Stimulated activated CD4-positive, alpha-beta T cell treated with anti-CD3 and anti-CD28 coated beads, TNF-alpha, amount 100 ng/mL, for 1 hour (primary cell): ENCODE measurements around the gene TAF6L.
"Not testable (repeated sequence)": the region's sequence is repeated elsewhere in the genome, so short reads cannot be mapped to it uniquely, and the experiment has no call there.

ENCODE experiments used
- DNase-seq, 3 donors: peaks; one replicate each; pipeline ENCODE4 v3.0.0-alpha.2; 2020; ENCODE audit warnings: low read depth in 3 of 3, low spot score in 1 of 3

TAF6L gene

DNA sequence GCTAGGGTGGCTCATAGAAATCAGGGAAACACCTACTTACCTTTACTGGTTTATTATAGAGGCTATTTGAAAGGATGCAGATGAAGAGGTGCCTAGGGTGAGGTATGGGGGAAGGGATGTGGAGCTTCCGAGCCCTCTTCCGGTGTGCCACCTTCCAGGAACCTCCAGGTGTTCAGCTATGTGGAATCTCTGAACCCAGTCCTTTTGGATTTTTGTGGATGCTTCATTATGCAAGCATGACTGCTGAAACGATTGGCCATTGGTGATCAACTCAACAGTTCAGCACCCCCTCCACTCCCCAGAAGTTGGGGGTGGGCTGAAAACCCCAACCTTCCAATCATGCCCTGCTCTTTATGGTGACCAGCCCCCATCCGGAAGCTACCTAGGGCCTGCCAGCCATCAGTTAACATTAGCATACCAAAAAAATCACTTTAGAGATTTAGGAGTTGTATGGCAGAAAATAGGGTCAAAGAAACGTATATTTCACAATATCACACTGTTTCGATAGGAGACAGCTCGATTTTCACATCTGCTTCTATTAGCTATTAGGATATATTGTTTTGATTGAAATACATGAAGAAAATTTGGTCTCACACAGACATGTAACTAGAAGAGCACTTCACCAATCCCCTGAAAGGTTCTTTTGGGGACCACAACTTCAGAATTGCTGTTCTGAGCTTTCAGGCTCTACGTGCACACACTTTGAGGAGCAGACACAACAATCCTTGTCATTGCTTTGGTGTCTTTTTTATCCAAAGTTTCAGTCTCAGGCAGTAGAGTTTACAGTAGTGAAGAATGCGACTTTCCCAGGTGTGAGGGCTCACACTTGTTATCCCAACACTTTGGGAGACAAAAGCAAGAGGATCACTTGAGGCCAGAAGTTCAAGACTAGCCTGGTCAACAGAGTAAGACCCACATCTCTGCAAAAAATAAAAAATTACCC is 13.1 kb upstream of the TAF6L start:
- DNase-seq = no peak

DNA sequence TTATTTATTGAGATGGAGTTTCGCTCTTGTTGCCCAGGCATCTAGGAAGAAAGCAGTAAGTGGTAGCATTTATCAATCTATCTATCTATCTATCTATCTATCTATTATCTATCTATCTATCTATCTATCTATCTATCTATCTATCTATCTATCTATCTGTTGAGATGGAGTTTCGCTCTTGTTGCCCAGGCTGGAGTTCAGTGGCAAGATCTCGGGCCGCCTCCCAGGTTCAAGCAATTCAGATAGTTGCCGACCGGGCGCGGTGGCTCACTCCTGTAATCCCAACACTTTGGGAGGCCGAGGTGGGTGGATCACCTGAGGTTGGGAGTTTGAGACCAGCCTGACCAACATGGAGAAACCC is 10.3 kb upstream of the TAF6L start:
- DNase-seq = not testable (repeated sequence)

DNA sequence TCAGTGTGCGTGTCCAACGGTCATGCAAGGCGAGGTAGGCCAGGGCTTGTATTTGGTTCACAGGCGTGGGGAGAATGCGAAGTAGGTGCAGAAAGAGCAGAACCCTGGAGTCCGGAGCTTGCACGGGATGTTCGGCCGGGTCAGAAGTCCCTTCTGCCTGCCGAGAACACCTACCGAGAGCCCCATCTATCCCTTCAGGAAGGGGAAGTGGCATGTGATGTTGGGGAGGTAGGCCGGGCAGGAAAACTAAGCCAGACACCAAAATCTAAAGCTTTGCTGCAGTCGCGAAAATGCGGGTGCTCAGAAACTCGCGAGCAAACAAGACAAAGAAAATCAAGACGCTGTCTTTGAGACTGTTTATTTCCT is 435 bp upstream of the TAF6L start:
- DNase-seq = no peak

DNA sequence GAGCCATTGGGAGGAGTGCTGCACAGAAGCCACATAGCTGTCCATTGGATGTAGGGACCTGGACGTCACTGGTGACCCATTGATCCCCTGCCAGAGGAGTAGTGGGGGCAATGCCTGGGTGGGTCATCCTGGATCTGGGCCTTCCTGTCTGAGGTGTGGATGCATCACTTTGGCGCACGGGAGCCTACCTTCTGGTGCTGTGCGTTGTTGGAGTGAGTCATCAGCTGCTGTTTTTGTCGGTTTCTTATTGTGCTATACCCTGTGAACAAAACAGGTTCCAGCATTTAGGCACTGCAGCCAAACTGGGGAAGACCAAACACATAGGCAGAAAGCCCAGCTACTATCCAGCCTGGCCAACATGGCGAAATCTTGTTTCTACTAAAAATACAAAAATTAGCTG is 3.2 kb downstream of the TAF6L start:
- DNase-seq = no peak

DNA sequence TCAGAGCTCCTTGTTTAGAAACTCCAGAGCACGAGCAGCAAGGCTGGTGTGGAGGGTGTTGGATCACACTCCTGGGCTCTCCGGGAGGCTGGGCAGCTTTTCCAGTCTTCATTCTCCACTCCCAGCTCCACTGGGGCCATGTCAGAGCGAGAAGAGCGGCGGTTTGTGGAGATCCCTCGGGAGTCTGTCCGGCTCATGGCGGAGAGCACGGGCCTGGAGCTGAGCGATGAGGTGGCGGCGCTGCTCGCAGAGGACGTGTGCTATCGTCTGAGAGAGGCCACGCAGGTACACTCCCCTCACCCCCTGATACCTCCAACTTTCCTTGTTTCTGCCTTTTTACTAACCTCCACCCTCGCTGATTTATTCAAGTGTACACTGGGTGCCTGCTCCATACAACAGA is 4.5 kb downstream of the TAF6L start:
- DNase-seq = no peak

DNA sequence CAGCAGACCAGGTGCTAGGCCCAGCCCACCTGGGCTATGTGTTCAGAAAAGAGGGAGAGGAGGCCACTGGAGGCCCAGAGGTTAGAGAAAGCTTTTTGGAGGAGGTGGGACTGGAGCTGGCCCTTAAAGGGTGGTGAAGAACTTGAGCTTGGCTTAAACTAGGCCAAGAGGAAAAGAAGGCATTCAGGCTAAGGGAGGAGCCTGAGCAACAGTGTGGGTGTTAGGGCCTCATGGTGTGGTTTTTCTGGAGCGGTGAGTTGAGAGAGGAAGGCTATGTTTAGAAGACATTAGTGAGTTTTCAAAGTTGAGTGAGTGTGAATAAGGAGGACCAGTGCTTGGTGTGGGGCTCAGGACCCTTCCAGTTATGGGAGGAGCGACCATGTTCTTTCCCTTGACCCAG is 6.2 kb downstream of the TAF6L start:
- no peak for DNase-seq

DNA sequence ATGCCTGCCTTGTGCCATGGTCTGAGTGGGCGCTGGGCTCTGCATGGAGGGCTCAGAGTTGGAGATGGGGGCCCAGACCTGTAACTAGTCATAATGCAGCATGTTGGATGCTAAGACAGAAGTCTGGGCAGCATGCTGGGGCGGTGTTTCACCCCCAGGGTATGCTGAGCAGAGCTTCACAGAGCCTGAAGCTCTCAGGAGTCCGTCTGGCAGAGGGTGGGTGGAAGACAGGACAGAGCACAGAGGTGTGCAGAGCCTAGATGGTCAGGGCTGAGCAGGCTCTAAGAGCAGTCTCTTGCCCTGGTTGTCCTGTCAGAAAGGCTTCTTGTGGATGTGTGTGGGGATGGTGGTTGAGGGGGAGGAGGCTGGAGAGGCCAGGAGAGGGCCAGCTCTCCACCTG is 7.2 kb downstream of the TAF6L start:
- DNase-seq = no peak

DNA sequence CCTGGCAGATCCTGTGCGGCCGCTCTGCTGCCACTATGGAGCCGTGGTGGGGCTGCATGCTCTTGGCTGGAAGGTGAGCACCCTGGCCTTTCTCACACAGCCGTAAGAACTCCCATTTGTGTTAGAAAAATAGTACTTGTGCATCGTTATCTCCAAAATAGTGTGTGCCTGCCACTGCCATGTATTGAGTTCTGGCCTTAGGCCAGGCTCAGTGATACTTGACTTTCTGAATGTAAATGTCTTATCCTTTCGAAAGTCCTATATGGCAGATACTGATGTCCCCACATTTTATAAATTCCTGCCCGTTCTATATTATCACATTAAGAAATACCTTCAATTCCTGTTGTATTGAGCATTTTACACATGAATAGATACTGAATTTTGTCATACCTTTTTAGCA is 11.6 kb downstream of the TAF6L start:
- no peak for DNase-seq

DNA sequence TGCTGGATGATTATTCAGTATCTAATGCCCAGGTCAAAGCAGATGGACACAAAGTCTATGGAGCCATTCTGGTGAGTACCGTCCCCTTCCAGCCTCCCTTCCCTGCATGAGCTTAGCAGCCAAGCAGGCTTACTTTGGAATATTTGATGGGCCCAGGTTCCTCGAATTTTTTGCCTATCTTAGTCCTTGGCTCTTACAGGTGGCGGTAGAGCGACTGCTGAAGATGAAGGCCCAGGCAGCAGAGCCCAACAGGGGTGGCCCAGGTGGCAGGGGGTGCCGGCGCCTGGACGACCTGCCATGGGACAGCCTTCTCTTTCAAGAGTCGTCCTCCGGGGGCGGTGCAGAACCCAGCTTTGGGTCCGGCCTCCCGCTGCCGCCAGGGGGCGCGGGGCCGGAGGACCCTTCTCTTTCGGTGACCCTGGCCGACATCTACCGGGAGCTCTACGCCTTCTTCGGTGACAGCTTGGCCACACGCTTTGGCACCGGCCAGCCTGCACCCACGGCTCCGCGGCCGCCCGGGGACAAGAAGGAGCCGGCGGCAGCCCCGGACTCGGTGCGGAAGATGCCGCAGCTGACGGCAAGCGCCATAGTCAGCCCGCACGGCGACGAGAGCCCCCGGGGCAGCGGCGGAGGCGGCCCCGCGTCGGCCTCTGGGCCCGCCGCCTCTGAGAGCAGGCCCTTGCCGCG is 15.3 kb downstream of the TAF6L start:
- peak; percentile 59 to 72 (median 64) for DNase-seq

DNA sequence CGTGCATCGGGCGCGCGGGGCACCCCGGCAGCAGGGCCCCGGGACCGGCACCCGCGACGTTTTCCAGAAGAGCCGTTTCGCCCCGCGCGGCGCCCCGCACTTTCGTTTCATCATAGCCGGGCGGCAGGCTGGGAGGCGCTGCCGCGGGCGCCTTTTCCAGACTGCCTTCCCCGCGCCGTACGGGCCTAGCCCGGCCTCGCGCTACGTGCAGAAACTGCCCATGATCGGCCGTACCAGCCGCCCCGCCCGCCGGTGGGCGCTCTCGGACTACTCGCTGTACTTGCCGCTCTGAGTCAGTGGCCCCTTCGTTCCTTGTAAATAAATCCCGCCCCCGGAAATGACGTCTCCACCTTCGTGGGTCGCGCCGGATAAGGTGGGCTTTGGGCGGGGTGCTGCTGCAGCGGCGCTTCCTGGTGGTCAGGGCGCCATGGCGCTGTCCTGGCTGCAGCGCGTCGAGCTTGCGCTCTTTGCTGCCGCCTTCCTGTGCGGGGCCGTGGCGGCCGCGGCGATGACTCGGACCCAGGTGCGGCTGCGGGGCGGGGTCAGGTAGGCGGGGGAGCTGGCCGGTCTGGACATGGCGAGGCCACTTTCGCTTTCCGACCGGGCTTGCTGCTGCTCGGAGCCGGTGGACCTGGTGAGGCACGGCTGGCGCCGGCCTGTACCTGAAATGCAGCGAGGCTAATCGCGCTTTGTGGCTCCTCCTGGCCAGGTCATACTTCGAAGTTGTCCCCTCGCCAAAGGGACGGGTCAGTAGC is 16.0 kb downstream of the TAF6L start, which contains the start of gene TMEM179B:
Gene TMEM179B (plus strand): TSS at position 398 of the 755 bp plus-strand sequence. CDS start 30 bp downstream, at position 428.
- DNase-seq = peak; percentile 91 to 94 (median 92)

DNA sequence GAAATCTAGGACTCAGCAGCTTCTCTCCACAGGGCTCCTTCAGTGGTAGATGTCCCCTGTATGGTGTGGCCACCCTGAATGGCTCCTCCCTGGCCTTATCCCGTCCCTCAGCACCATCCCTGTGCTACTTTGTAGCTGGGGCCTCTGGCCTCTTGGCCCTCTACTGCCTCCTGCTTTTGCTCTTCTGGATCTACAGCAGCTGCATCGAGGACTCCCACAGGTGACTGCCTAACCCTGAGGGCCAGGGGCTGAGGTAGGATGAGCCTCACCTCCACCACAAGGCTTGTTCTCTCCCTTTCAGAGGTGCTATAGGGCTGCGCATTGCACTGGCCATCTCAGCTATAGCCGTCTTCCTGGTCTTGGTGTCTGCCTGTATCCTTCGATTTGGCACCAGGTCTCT is 17.8 kb downstream of the TAF6L start:
- no peak for DNase-seq

DNA sequence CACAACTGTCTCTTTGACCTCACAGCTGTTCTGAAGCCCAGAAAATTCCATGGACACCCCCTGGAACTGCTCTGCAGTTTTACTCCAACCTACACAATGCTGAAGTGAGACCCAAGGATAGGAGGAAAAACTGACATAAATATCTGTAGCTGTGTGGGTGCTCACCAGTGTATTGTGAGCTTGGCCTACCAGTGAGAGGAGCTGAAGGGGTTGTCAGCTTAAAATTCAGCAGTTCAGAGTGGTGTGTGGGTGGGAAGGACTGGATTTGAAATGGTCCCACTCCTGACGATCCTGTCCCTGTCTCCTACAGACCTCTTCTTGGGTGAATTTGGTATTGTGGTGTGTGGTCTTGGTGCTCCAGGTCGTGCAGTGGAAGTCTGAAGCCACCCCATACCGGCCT is 18.4 kb downstream of the TAF6L start:
- no peak for DNase-seq

DNA sequence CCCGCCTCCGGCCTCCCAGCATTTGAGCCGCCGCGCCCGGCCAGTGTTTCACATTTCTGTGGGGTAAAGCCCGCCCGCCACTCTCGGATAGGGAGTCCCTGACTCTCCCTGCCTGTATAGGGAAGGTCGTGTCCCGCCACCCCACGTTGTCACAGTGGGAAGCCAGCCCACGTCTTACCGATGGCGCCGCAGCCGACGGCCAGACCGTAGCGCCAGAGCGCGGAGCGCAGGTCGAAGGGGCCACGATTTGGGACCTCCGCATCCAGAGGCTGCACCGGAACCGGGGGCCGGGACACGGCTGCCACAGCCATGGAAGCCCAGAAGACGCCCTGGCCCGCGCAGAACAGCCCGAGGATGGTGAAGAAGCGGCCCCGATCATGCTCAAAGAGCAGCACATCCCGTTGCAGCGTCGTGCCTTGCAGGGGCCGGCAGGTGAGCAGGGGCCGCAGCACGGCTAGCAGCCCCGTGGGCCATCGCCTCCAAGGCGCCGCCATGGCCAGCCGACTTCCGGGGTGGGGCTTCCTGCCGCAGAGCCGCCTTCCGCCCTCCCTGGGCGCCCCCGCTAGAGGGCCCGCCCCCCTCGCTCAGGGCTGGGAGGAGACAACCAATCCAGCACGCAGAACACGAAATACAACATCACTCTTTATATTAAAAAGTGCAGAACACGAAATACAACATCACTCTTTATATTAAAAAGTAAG is 20.5 kb downstream of the TAF6L start, which contains the start of gene TMEM223:
Gene TMEM223 (minus strand): TSS at position 506 of the 701 bp plus-strand sequence. CDS start 12 bp downstream, at position 494.
- peak; percentile 72 to 87 (median 73) for DNase-seq

DNA sequence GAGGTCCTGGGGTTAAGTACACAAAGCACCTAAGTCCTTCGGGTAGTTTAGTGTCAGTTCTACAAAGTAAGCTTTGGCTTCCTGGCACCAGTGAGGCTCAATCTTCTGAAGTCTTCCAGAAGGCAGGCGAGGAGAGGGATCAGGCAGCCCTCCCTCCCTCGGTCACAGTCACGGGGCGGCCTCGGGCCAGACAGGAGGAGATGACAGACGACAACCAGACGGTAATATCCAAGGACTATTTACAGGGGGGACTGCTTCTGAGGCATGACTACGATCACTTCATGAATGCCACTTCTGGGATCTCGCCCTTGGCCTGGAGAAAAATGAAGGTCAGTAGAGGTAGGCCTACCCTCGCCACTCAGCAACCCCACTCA is 21.0 kb downstream of the TAF6L start:
- no peak for DNase-seq

DNA sequence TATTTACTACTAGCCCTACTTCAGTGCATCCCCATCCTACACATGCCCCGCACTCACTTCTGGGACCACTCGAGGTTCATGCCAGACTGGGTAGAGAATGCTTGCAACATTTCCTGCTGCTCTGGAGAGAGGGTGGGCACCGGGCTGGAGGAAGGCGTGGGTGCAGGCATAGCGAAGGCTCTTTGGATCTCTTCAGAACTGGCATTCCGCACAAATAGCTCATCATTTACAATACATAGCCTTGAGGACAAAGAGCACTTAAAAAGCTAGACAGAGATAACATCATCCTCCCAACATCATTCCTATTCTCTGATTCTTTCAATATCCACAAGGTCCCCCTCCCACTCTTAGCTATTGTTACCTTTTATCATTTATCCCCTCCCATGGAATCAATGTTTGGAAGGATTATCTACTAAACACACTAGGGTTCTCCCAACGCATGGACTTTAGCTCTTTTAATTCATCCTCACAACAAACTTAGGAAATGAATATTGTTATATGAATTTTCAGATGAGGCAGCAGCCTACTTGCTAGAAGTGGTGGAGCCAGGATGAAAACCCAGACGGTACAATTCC is 23.1 kb downstream of the TAF6L start:
- no peak for DNase-seq

DNA sequence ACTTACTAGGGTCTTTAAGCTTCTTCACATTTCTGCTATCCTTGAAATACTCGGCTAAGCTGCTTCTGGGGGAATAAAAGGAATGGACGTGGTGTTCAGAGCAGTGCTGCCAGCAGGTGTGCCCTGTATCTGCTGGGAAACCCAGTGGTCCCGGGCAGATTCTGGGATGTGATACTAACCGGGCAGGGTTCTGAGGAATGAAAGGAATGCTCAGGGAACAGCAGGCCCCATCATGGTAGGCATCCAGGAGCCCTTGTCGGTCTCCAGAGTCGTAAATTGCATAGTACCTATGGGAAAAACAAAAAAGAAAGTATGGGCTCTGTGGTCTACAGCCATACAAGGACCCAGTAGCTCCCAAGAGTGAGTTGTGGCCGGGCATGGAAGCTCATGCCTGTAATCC is 25.1 kb downstream of the TAF6L start:
- DNase-seq = no peak

DNA sequence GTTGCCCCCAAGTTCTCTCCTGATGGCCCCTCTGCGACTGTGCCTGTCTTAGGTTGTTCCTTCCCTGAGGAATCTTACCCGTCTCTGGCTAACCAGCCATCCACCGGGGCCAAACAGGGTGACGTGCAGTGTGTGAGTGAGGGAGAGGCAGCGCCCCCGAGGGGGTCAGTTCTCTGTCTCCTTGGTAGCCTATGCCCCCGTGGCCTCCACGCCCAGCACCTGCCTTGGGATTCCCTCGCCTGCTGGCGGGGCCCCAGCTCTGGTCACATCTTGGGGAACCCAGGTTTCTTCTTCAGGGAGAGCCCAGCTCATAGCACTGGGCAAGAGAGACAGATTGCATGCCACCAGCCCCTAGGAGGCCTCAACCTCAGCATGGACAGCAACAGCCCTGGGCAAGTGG is 28.3 kb downstream of the TAF6L start:
- DNase-seq = no peak

DNA sequence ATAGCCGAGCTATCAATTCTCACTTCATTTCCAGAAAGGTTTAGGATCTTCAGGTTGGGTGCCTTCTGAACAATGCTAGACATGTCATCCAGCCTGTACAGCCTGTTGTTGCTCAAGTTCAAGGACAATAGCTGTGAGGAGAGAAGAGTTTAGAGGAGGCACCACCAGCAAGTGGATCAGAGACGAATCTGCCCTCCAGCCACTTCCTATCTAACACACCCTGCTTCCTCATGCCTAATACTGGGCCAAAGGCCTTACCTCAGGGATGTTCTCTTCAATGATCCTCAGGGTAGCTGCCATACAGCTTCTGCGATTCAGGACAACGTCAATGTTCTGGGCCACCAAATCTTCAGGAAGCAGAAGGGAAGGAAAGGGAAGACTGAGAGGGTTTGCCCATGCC is 29.9 kb downstream of the TAF6L start:
- no peak for DNase-seq

DNA sequence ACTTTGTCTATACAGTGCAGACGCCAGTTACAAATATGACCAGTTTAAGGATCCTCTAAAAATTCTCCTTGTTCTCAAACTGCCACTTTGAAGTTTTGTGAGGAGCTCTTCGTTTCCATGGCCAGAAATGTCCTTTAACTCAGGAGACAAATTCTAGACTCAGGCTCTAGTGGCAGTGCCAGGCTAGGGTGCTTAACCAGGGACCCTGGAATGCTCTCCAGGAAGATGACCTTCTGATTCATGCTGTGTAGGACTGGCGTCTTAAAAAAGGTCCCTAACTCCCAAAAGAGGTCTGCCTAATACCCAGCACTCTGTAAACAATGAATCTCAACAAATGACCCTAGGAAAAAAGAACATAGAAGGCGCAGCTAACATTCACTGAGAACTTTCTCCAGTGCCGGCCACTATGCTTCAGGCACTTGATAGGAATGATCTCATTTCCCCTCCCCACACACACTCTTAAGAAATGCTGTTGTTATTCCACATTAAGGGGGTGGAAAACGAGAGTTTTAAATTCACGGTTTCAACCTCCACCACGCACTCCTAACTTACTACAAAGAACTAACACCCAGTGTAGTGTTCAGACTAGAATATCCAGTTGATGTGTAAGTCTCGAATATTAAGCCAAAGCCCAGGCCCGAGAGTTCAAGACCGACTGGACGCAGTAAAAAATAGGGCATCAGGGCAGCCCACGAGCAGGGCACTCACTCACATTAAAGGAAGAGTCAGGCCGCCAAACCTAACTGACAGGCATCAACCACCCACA is 33.3 kb downstream of the TAF6L start:
- no peak for DNase-seq
